Spleen (tissue), 11 donors: Measurements from ENCODE around the gene SH3RF3. TPM values are rescaled to one million over a fixed set of nuclear protein-coding genes. Genes with fewer than 3 reads are reported as not detected.
A peak's percentile ranks its signal among the peaks of the same experiment; 100 is the strongest.

Source experiments
- DNase-seq: peaks from one replicate; pipeline ENCODE4 v3.0.0-alpha.2; 2020
- H3K27ac ChIP-seq, 8 donors: fragments of 200-600 bp; sonication (generic) in 7 of 8; 1 replicate in 4 of 8; 2 replicates in 4 of 8; pipeline versions ENCODE4 v1.5.0 to v1.8.0; 2016 to 2021; ENCODE audit warnings: inconsistent platforms in 4 of 8, mild to moderate bottlenecking in 4 of 8, moderate library complexity in 1 of 8
- H3K27me3 ChIP-seq, 7 donors: fragments of 200-600 bp; sonication (generic) in 6 of 7; replicated peaks in 1 of 7; 1 replicate in 4 of 7; 2 replicates in 3 of 7; pipeline versions ENCODE4 v1.5.0 to v1.8.0; 2016 to 2021; ENCODE audit warnings: inconsistent platforms in 3 of 7, mild to moderate bottlenecking in 1 of 7
- H3K36me3 ChIP-seq, 6 donors: fragments of 200-600 bp; sonication (generic) in 5 of 6; 1 replicate in 4 of 6; 2 replicates in 2 of 6; pipeline versions ENCODE4 v1.5.0 to v1.8.0; 2016 to 2021; ENCODE audit warnings: inconsistent platforms in 2 of 6
- H3K4me1 ChIP-seq, 6 donors: fragments of 200-600 bp; sonication (generic) in 5 of 6; 1 replicate in 3 of 6; 2 replicates in 3 of 6; pipeline versions ENCODE4 v1.5.0 to v1.8.0; 2016 to 2021; ENCODE audit warnings: inconsistent platforms in 3 of 6
- H3K4me3 ChIP-seq, 8 donors: fragments of 200-600 bp; sonication (generic) in 7 of 8; 1 replicate in 4 of 8; 2 replicates in 4 of 8; pipeline versions ENCODE4 v1.5.0 to v1.8.0; 2016 to 2021; ENCODE audit warnings: inconsistent platforms in 4 of 8, mild to moderate bottlenecking in 4 of 8, moderate library complexity in 2 of 8
- H3K9me3 ChIP-seq, 8 donors: fragments of 200-600 bp; sonication (generic) in 7 of 8; 1 replicate in 4 of 8; 2 replicates in 4 of 8; pipeline versions ENCODE4 v1.5.0 to v1.8.0; 2016 to 2021; ENCODE audit warnings: inconsistent platforms in 4 of 8
- CTCF ChIP-seq, 11 experiments: fragments of 200-600 bp in 7 of 11; fragments of 450-650 bp in 4 of 11; sonication (generic) in 4 of 11; IDR thresholded peaks in 8 of 11; conservative IDR thresholded peaks in 3 of 11; 1 replicate in 7 of 11; 2 replicates in 4 of 11; pipeline versions ENCODE4 v1.4.0 to v1.8.0; 2016 to 2021; ENCODE audit warnings: antibody characterized with exemption in 11 of 11, inconsistent platforms in 4 of 11, mild to moderate bottlenecking in 1 of 11
- POLR2A ChIP-seq, 3 donors: fragments of 450-650 bp; IDR thresholded peaks; one replicate each; pipeline ENCODE4 v1.5.1; 2017; ENCODE audit warnings: antibody characterized with exemption in 3 of 3, mild to moderate bottlenecking in 1 of 3
- POLR2AphosphoS5 ChIP-seq, 3 donors: sonication (generic); formaldehyde crosslinking; IDR thresholded peaks; one replicate each; pipeline ENCODE4 v1.5.1; 2017; ENCODE audit warnings: antibody characterized with exemption in 3 of 3
- WGBS, 5 donors: extraction: QIAGEN DNeasy Blood & Tissue Kit in 3 of 5; methylation state at CpG; one replicate each; pipeline versions ENCODE4 v1.1.5 to v1.1.7; 2013 to 2018; 5-methylcytosine and 5-hydroxymethylcytosine counted together
- intact Hi-C: fragments of 100-400 bp; cut with DNase I; formaldehyde crosslinking; loops from one replicate; pipeline ENCODE4 v1.15.0; 2023; ENCODE audit warnings: low total_unique reads
- polyA plus RNA-seq, 3 donors: library from polyadenylated mRNA; stranded (reverse); fragments of 200-250 nt; gene quantifications; one replicate each; pipeline ENCODE4 v1.2.1, GENCODE V29; 2013
- total RNA-seq, 7 donors: library from RNA; depleted of rRNA in 3 of 7; stranded (reverse); fragments of >200 nt in 3 of 7; fragmentation: NEBNext Ultra II Directional in 4 of 7; extraction: Animal tissue kit (Norgen Biotek cat#: 25700) in 4 of 7; gene quantifications; one replicate each; pipeline versions ENCODE4 v1.1.0 to v1.2.1, GENCODE V29; 2016 to 2021
- donor health status: healthy with polysubstance abuse.
- donor health status: DM: no; HTN: no; CAD: no; lungs with moderate emphysema.
- donor health status: DM: no; HTN: no; CAD: no.
- donor health status: Bipolar disorder and iron deficiency.
- donor health status: healthy.
- donor health status: DM: no; HTN: no; CAD: no.
- donor health status: DM: yes; HTN: yes; CAD: no.

SH3RF3 gene
- total and polyA plus RNA-seq, 10 donors = 1.3 to 7.6 (median 4.7) TPM

- Histone ChIP-seq H3K4me1 (no peaks in the 10 kb centered on the region), H3K9me3 (no peaks in the 10 kb centered on the region), H3K4me3 (no peak overlapping the region), H3K36me3 (no peaks in the 10 kb centered on the region), H3K27ac (no peak overlapping the region), H3K27me3 (peaks cover 0 to 10% (median 0%) of the 10 kb centered on the region in 7 donors)
- TF ChIP-seq CTCF (IDR thresholded peaks at IDR 0.05 in 8 of 11, conservative IDR thresholded peaks at IDR 0.05 in 3 of 11) = no peak
- no peak for TF ChIP-seq POLR2AphosphoS5 (IDR thresholded peaks at IDR 0.05)
- TF ChIP-seq POLR2A (IDR thresholded peaks at IDR 0.05) = no peak
- WGBS, 5 donors = 86 to 92% (median 90%) methylated on average over 8 of the region's 8 CpGs
- intact Hi-C loops = no loop called here
- no peak for DNase-seq
These were observed 409.5 kb downstream of the SH3RF3 start for GRCh38 chr2:109538546-109538945.

GRCh38 chr2:109542384-109542783, 413.4 kb downstream of the SH3RF3 start:
- H3K27me3 ChIP-seq = peaks cover 0 to 10% (median 0%) of the 10 kb centered on the region in 7 donors
- H3K9me3 ChIP-seq = no peaks in the 10 kb centered on the region
- H3K4me3 ChIP-seq = no peak overlapping the region
- TF ChIP-seq POLR2AphosphoS5 (IDR thresholded peaks at IDR 0.05) (no peak), CTCF (IDR thresholded peaks at IDR 0.05 in 8 of 11, conservative IDR thresholded peaks at IDR 0.05 in 3 of 11) (no peak), POLR2A (IDR thresholded peaks at IDR 0.05) (no peak)
- DNase-seq = no peak
- peaks cover 0 to 6% (median 0%) of the 10 kb centered on the region in 6 donors for H3K4me1 ChIP-seq
- H3K36me3 ChIP-seq = peaks cover 0 to 4% (median 0%) of the 10 kb centered on the region in 6 donors
- intact Hi-C loops = no loop called here
- WGBS, 5 donors = 87 to 92% (median 91%) methylated on average over 6 of the region's 6 CpGs
- no peak overlapping the region for H3K27ac ChIP-seq

- intact Hi-C loops = loop anchor here (5.0 kb wide), 1 partner anchor 171 kb away; no protein-coding TSS in a partner anchor
- DNase-seq = no peak
- Histone ChIP-seq H3K4me3 (no peak overlapping the region), H3K9me3 (no peaks in the 10 kb centered on the region), H3K27ac (no peak overlapping the region), H3K4me1 (peaks cover 0 to 6% (median 0%) of the 10 kb centered on the region in 6 donors), H3K36me3 (peaks cover 0 to 4% (median 0%) of the 10 kb centered on the region in 6 donors), H3K27me3 (no peaks in the 10 kb centered on the region)
- peak; percentile 48 to 85 (median 77) for TF ChIP-seq CTCF (IDR thresholded peaks at IDR 0.05 in 8 of 11, conservative IDR thresholded peaks at IDR 0.05 in 3 of 11)
- TF ChIP-seq POLR2AphosphoS5 (IDR thresholded peaks at IDR 0.05) = no peak
- 36 to 44% (median 37%) methylated on average over 10 of the region's 10 CpGs for WGBS, 5 donors
These were observed 417.1 kb downstream of the SH3RF3 start for GRCh38 chr2:109545828-109546713.

- peaks cover 0 to 10% (median 0%) of the 10 kb centered on the region in 6 donors for H3K36me3 ChIP-seq
- H3K4me1 ChIP-seq = peaks cover 0 to 6% (median 0%) of the 10 kb centered on the region in 6 donors
- intact Hi-C loops = loop anchor here (5.0 kb wide), 1 partner anchor 170 kb away; no protein-coding TSS in a partner anchor
- H3K27ac ChIP-seq = no peak overlapping the region
- no peak overlapping the region for H3K4me3 ChIP-seq
- H3K27me3 ChIP-seq = no peaks in the 10 kb centered on the region
- WGBS, 5 donors = 88 to 92% (median 89%) methylated on average over 2 of the region's 2 CpGs
- H3K9me3 ChIP-seq = no peaks in the 10 kb centered on the region
- no peak for DNase-seq
- TF ChIP-seq CTCF (IDR thresholded peaks at IDR 0.05 in 8 of 11, conservative IDR thresholded peaks at IDR 0.05 in 3 of 11) = no peak
- no peak for TF ChIP-seq POLR2AphosphoS5 (IDR thresholded peaks at IDR 0.05)
- no peak for TF ChIP-seq POLR2A (IDR thresholded peaks at IDR 0.05)
These were observed 418.3 kb downstream of the SH3RF3 start for GRCh38 chr2:109547280-109547679.
